SK-N-MC (cell line): ENCODE results near the gene OPCML.

Experiments
- DNase-seq: peaks from one replicate; pipeline ENCODE4 v3.0.0-alpha.2; 2011; ENCODE audit warnings: low read depth, low spot score
- H3K27ac ChIP-seq: fragments of 200-600 bp; sonication (generic); 2 replicates; pipeline ENCODE4 v1.5.1; 2016; ENCODE audit warnings: mixed run types
- H3K36me3 ChIP-seq: fragments of 200-600 bp; sonication (generic); 2 replicates; pipeline ENCODE4 v1.6.1; 2017; ENCODE audit warnings: antibody characterized with exemption, low read length, mixed read lengths; ENCODE audit not compliant: insufficient read depth
- H3K4me3 ChIP-seq: fragments of 200-600 bp; sonication (generic); 2 replicates; pipeline ENCODE4 v1.5.1; 2016
- H3K9ac ChIP-seq: fragments of 200-600 bp; sonication (generic); 2 replicates; pipeline ENCODE4 v1.8.0; 2017; ENCODE audit warnings: mixed run types, mixed read lengths; ENCODE audit not compliant: insufficient read length
- H3K9me3 ChIP-seq: fragments of 200-600 bp; sonication (generic); 2 replicates; pipeline ENCODE4 v1.6.1; 2017; ENCODE audit warnings: low read depth, mild to moderate bottlenecking, antibody characterized with exemption, low read length, moderate library complexity, mixed read lengths
- EZH2 ChIP-seq: fragments of 200-600 bp; sonication (generic); IDR thresholded peaks from one replicate; pipeline ENCODE4 v1.6.1; 2017; ENCODE audit warnings: antibody characterized with exemption
- FOXP2 ChIP-seq: optimal IDR thresholded peaks from 2 replicates; pipeline ENCODE3; 2011; ENCODE audit warnings: mild to moderate bottlenecking, moderate library complexity; ENCODE audit not compliant: insufficient read depth; ENCODE audit errors: extremely low read length, control extremely low read depth
- POLR2AphosphoS5 ChIP-seq: IDR thresholded peaks from 2 replicates; pipeline ENCODE4 v1.6.1; 2012; ENCODE audit warnings: mild to moderate bottlenecking, low read depth, low read length, borderline replicate concordance

The OPCML gene

GRCh38 chr11:133425245-133425644 is 107.1 kb downstream of the OPCML start:
- no peak overlapping the region for H3K4me3 ChIP-seq
- no peak overlapping the region for H3K9ac ChIP-seq
- H3K9me3 ChIP-seq, result no peaks in the 10 kb centered on the region
- H3K36me3 ChIP-seq, result no peaks in the 10 kb centered on the region
- no peak overlapping the region for H3K27ac ChIP-seq
- TF ChIP-seq EZH2 (no peak), FOXP2 (no peak), POLR2AphosphoS5 (no peak)
- no peak for DNase-seq

- Histone ChIP-seq H3K9me3 (no peaks in the 10 kb centered on the region), H3K27ac (no peak overlapping the region), H3K4me3 (no peak overlapping the region), H3K9ac (no peak overlapping the region), H3K36me3 (no peaks in the 10 kb centered on the region)
- TF ChIP-seq EZH2 (no peak), POLR2AphosphoS5 (no peak), FOXP2 (no peak)
- no peak for DNase-seq
Observed at GRCh38 chr11:133418218-133418617, 114.1 kb downstream of the OPCML start.

- H3K27ac ChIP-seq, result no peak overlapping the region
- TF ChIP-seq FOXP2 (no peak), POLR2AphosphoS5 (no peak), EZH2 (no peak)
- no peak overlapping the region for H3K4me3 ChIP-seq
- no peaks in the 10 kb centered on the region for H3K9me3 ChIP-seq
- no peak for DNase-seq
- H3K36me3 ChIP-seq, result no peaks in the 10 kb centered on the region
- H3K9ac ChIP-seq, result no peak overlapping the region
Observed at GRCh38 chr11:133414506-133414905, 117.8 kb downstream of the OPCML start.

- no peak for TF ChIP-seq EZH2
- no peak for TF ChIP-seq POLR2AphosphoS5
- no peak for TF ChIP-seq FOXP2
- Histone ChIP-seq H3K36me3 (no peaks in the 10 kb centered on the region), H3K4me3 (no peak overlapping the region), H3K27ac (no peak overlapping the region), H3K9me3 (no peaks in the 10 kb centered on the region), H3K9ac (no peak overlapping the region)
- DNase-seq, result no peak
Observed at GRCh38 chr11:133413703-133414102, 118.6 kb downstream of the OPCML start.

GRCh38 chr11:133409799-133410198 is 122.5 kb downstream of the OPCML start:
- no peak for DNase-seq
- TF ChIP-seq FOXP2 (no peak), POLR2AphosphoS5 (no peak), EZH2 (no peak)

GRCh38 chr11:133408936-133409335 is 123.4 kb downstream of the OPCML start:
- no peak overlapping the region for H3K27ac ChIP-seq
- no peak overlapping the region for H3K4me3 ChIP-seq
- no peaks in the 10 kb centered on the region for H3K9me3 ChIP-seq
- no peak for DNase-seq
- H3K36me3 ChIP-seq, result no peaks in the 10 kb centered on the region
- no peak overlapping the region for H3K9ac ChIP-seq
- no peak for TF ChIP-seq EZH2
- TF ChIP-seq FOXP2, result no peak
- no peak for TF ChIP-seq POLR2AphosphoS5

More at GRCh38 chr11:133409799-133410198, 122.5 kb downstream of the OPCML start:
- Histone ChIP-seq H3K9ac (no peak overlapping the region), H3K4me3 (no peak overlapping the region), H3K27ac (no peak overlapping the region), H3K36me3 (no peaks in the 10 kb centered on the region), H3K9me3 (no peaks in the 10 kb centered on the region)

GRCh38 chr11:133408402-133408801 is 123.9 kb downstream of the OPCML start:
- no peaks in the 10 kb centered on the region for H3K9me3 ChIP-seq
- DNase-seq, result no peak
- no peaks in the 10 kb centered on the region for H3K36me3 ChIP-seq
- no peak overlapping the region for H3K9ac ChIP-seq
- no peak overlapping the region for H3K4me3 ChIP-seq
- no peak for TF ChIP-seq FOXP2
- TF ChIP-seq EZH2, result no peak
- no peak for TF ChIP-seq POLR2AphosphoS5
- H3K27ac ChIP-seq, result no peak overlapping the region

- no peak overlapping the region for H3K4me3 ChIP-seq
- H3K9ac ChIP-seq, result no peak overlapping the region
- H3K36me3 ChIP-seq, result no peaks in the 10 kb centered on the region
- no peaks in the 10 kb centered on the region for H3K9me3 ChIP-seq
- no peak overlapping the region for H3K27ac ChIP-seq
- no peak for TF ChIP-seq EZH2
- TF ChIP-seq POLR2AphosphoS5, result no peak
- TF ChIP-seq FOXP2, result no peak
- no peak for DNase-seq
Observed at GRCh38 chr11:133406489-133406888, 125.8 kb downstream of the OPCML start.

GRCh38 chr11:133403900-133404299 is 128.4 kb downstream of the OPCML start:
- Histone ChIP-seq H3K27ac (no peak overlapping the region), H3K36me3 (no peaks in the 10 kb centered on the region), H3K9me3 (no peaks in the 10 kb centered on the region), H3K4me3 (no peak overlapping the region), H3K9ac (no peak overlapping the region)
- TF ChIP-seq POLR2AphosphoS5 (no peak), FOXP2 (no peak), EZH2 (no peak)
- no peak for DNase-seq
